ENCODE data around the gene CAMK2D.
A peak's percentile ranks its signal among the peaks of the same experiment; 100 is the strongest.
"Not testable (repeated sequence)": the region's sequence is repeated elsewhere in the genome, so short reads cannot be mapped to it uniquely, and the experiment has no call there.

CAMK2D gene

DNA sequence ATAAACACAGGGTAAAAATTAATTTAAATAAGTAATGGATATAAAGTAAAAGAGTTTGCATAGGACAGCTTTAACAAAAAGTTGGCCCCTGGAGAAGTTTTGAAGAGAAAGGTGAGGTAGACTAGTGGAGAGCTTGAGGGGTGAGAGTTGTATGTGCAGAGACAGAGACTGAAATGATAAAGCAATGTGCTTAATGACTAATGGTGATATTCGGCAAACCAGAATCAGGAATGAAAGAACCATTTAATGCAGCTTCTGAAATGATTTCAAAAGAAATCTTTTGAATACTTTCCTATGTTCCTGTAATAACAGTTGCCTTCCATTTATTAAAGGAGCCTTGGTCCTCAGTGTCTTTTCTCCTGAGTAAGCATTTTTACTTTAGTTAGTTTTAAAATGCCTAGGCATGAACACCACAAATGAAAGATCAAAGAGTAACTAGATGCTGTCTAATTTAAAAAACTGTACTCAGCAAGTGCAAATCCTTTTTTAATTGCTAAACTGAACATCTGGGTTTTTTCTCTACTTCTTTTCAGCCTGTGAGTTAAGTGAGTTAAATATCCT lies 28.5 kb downstream of the CAMK2D start:
- no peaks in the 10 kb centered on the region for H3K27me3 Mint-ChIP-seq
- peak overlapping the region; percentile 35 for H3K27ac Mint-ChIP-seq
- peaks cover 82% of the 10 kb centered on the region for H3K4me1 Mint-ChIP-seq
- DNase-seq (no peak), ATAC-seq (peak; percentile 37)
- peaks cover 67% of the 10 kb centered on the region for H3K36me3 Mint-ChIP-seq (ENCODE audit: low read depth)
- no peaks in the 10 kb centered on the region for H3K9me3 Mint-ChIP-seq
- no peak overlapping the region for H3K4me3 Mint-ChIP-seq

DNA sequence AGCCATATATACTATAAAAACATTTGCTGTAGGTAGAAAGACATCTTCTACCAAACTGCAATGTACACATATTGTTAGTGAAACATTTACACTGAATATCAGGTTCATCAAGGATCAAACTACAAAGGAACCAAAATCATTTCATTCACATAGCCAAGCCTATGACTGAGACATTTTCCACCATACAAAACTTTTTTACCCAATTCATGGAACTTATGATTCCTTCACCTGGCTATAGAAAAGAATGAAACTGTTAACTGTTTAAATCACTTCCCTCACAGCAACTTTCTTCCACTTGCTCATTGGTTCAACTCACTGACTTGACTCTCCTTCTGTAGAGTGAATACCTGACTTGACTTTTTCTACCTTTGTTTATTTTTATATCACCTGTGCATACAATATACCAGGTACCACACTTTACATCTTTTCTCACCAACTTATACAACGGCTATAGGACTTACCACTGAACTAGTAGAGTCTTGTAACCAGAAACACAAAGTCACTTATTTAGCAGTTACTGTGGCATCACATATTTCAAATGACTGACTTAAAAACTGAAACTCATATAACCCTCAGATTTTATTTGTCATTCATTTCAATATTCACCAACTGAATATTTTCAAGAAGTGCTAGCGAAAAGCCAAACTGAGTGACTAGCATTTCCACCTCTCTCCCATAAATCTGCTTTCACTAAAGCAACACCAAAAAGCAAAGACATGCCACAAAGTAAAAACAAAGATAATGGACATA lies 30.9 kb downstream of the CAMK2D start:
- DNase-seq: no peak
- Mint-ChIP-seq H3K27me3 (no peaks in the 10 kb centered on the region), H3K36me3 (ENCODE audit: low read depth) (peaks cover 52% of the 10 kb centered on the region), H3K27ac (peak overlapping the region; percentile 86), H3K4me3 (peak overlapping the region; percentile 27), H3K4me1 (peaks cover 91% of the 10 kb centered on the region), H3K9me3 (no peaks in the 10 kb centered on the region)
- peak; percentile 65 for ATAC-seq

DNA sequence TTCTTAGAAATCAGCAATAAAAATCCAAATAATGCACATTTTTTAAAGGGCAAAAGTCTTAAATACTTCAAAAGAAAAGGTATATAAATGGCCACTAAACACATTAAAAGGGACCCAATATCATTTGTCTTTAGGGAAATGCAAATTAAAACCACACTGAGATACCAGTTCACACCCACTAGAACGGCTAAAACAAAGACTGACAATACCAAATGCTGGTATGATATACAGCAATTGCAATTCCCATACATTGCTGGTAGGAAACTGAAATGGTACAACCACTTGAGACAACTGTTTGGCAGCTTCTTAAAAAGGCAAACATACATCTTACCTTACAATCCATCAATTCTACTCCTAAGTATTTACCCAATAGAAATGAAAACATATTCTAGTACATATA lies 33.7 kb downstream of the CAMK2D start:
- Mint-ChIP-seq H3K9me3 (no peaks in the 10 kb centered on the region), H3K36me3 (ENCODE audit: low read depth) (peaks cover 30% of the 10 kb centered on the region), H3K27me3 (no peaks in the 10 kb centered on the region), H3K27ac (peak overlapping the region; percentile 50), H3K4me3 (no peak overlapping the region), H3K4me1 (peaks cover 68% of the 10 kb centered on the region)
- no peak for ATAC-seq
- no peak for DNase-seq

DNA sequence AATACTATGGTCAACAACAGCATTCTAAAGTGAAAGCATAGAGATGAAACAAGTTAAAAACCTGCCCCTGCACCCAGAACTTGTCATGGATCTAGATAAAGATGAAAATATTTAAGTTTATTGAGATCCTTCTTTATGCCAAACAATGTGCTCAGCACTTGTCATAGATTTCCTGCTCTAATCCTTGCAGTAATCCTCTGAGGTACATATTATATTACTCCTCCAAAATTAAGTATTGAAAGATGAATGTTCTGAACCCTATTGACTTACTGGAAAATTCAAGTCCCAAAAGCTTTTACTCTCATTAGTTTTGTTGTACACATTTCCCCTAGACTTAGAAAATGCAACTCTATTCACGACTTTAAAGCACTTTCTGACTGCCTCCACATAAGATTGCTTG lies 35.6 kb downstream of the CAMK2D start:
- DNase-seq: no peak
- no peak overlapping the region for H3K4me3 Mint-ChIP-seq
- H3K9me3 Mint-ChIP-seq: no peaks in the 10 kb centered on the region
- peaks cover 69% of the 10 kb centered on the region for H3K4me1 Mint-ChIP-seq
- peaks cover 31% of the 10 kb centered on the region for H3K36me3 Mint-ChIP-seq (ENCODE audit: low read depth)
- no peak for ATAC-seq
- H3K27ac Mint-ChIP-seq: no peak overlapping the region
- H3K27me3 Mint-ChIP-seq: no peaks in the 10 kb centered on the region

DNA sequence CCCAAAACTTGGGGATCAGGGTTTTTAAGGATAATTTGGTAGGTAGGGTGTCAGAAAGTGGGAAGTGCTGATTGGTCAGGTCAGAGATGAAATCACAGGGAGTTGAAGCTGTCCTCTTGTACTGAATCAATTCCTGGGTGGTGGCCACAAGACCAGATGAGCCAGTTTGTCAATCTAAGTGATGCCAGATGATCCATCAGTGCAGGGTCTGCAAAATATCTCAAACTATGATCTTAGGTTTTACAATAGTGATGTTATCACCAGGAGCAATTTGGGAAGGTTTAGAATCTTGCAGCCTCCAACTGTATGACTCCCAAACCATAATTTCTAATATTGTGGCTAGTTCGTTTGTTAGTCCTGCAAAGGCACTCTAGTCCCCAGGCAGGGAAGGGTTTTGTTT lies 43.3 kb downstream of the CAMK2D start:
- ATAC-seq: no peak
- no peak for DNase-seq
- Mint-ChIP-seq H3K27me3 (no peaks in the 10 kb centered on the region), H3K27ac (no peak overlapping the region), H3K4me1 (peaks cover 28% of the 10 kb centered on the region), H3K36me3 (ENCODE audit: low read depth) (peaks cover 35% of the 10 kb centered on the region), H3K9me3 (no peaks in the 10 kb centered on the region), H3K4me3 (no peak overlapping the region)

DNA sequence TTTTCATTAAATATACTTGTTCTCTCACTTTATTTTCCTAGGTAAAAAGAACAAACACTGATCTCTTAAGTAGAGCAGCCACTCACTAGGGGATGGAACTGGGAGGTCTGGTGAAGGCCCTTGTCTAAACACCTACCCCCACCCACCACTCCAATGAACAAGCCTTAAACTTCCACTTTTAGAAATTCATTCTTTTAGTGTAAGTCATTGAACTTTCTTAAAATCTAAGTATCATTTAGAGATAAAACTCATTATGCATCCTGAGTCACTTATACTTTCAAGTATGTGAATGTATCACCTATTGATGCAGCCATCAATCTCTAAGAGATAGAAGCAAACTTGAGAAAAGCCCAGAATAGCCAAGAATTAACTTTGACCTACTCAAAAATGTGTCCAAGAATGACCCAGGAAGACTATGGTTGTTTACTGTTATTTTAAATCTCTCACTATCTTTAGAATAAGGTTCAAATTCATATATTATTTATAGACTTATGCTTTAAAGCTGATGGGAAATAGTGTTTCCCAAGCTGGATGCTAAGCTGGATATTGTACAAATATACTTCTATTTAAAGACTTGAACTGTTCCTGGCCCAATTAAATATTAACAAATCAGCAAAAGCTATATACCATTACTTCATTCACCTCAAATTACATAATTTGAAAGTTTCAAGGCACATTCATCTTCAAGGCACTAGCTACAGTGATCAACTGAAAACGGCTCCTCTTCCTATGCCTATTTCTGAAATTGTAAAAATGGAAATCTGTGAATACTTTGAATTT lies 49.5 kb downstream of the CAMK2D start:
- no peaks in the 10 kb centered on the region for H3K27me3 Mint-ChIP-seq
- peaks cover 33% of the 10 kb centered on the region for H3K4me1 Mint-ChIP-seq
- DNase-seq (no peak), ATAC-seq (no peak)
- H3K36me3 Mint-ChIP-seq (ENCODE audit: low read depth): peaks cover 32% of the 10 kb centered on the region
- H3K4me3 Mint-ChIP-seq: no peak overlapping the region
- no peak overlapping the region for H3K27ac Mint-ChIP-seq
- H3K9me3 Mint-ChIP-seq: no peaks in the 10 kb centered on the region

DNA sequence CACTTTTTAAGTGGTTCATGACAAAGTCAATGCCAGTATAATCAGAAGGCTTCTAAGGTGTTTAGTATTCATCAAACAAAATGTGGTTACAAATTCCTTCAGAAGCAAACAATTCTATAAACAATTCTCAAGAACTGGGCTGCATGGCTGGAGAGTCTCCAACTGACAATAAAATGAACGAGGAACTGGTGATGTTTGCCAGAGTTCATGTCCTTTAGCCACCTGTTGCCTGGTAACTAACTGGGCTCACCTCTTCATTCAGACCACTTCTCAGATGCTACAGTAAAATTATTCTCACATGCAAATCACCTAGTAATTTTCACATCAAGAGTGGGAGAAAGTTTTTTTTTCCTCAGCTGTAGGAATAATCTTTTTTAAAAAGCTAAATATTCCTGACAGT lies 53.3 kb downstream of the CAMK2D start:
- peaks cover 52% of the 10 kb centered on the region for H3K4me1 Mint-ChIP-seq
- no peak for ATAC-seq
- H3K4me3 Mint-ChIP-seq: no peak overlapping the region
- peaks cover 32% of the 10 kb centered on the region for H3K36me3 Mint-ChIP-seq (ENCODE audit: low read depth)
- no peaks in the 10 kb centered on the region for H3K27me3 Mint-ChIP-seq
- H3K9me3 Mint-ChIP-seq: no peaks in the 10 kb centered on the region
- DNase-seq: no peak
- H3K27ac Mint-ChIP-seq: no peak overlapping the region

DNA sequence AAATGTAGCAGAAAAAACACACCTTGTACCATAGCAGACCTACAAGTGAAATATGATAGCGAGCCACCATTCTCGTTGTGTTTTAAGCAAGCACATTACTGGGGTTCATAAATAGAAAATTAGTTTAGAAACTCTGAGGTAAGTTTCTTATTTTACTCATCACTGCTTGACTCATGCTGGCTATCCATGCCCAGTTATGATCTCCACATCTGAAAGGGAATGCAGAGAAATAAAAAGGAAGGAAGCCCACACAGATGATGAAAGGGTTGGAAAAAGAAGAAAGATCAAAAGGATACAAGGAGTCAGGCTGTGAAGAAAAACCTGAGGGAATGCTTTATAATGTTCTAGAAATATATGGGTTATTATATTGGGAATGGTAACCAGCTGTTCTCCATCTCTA lies 54.5 kb downstream of the CAMK2D start:
- Mint-ChIP-seq H3K27me3 (no peaks in the 10 kb centered on the region), H3K36me3 (ENCODE audit: low read depth) (peaks cover 37% of the 10 kb centered on the region), H3K4me3 (no peak overlapping the region), H3K27ac (peak overlapping the region; percentile 1), H3K9me3 (no peaks in the 10 kb centered on the region), H3K4me1 (peaks cover 51% of the 10 kb centered on the region)
- DNase-seq (no peak), ATAC-seq (no peak)

DNA sequence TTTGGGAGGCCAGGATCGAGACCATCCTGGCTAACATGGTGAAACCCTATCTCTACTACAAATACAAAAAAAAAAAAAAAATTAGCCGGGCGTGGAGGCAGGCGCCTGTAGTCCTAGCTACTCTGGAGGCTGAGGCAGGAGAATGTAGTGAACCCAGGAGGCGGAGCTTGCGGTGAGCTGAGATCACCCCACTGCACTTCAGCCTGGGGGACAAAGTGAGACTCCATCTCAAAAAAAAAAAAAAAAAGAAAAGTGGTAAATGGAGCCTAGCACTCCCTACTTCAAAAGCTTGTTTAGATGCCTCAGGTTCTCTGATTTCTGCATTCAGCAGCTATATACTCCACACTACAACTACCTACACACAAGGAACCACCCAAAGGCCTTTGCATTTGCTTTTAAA lies 56.4 kb downstream of the CAMK2D start:
- H3K36me3 Mint-ChIP-seq (ENCODE audit: low read depth): peaks cover 41% of the 10 kb centered on the region
- H3K27ac Mint-ChIP-seq, DNase-seq, H3K9me3 Mint-ChIP-seq, H3K27me3 Mint-ChIP-seq, ATAC-seq, H3K4me3 Mint-ChIP-seq: not testable (repeated sequence)
- H3K4me1 Mint-ChIP-seq: peaks cover 63% of the 10 kb centered on the region

DNA sequence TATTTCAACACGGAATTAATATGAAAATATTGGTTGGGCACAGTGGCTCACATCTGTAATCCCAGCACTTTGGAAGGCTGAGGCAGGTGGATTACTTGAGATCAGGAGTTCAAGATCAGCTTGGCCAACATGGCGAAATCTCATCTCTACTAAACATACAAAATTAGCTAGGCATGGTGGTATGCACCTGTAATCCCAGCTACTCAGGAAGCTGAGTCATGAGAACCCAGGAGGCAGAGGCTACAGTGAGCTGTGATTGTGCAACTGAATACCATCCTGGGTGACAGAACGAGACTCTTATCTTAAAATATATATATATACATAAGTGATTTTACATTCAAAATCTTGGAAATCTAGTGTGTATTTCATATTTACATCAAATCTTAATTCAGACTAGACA lies 58.9 kb downstream of the CAMK2D start:
- DNase-seq, H3K27ac Mint-ChIP-seq, ATAC-seq, H3K27me3 Mint-ChIP-seq, H3K4me3 Mint-ChIP-seq, H3K9me3 Mint-ChIP-seq: not testable (repeated sequence)
- H3K4me1 Mint-ChIP-seq: peaks cover 66% of the 10 kb centered on the region
- H3K36me3 Mint-ChIP-seq (ENCODE audit: low read depth): peaks cover 34% of the 10 kb centered on the region

DNA sequence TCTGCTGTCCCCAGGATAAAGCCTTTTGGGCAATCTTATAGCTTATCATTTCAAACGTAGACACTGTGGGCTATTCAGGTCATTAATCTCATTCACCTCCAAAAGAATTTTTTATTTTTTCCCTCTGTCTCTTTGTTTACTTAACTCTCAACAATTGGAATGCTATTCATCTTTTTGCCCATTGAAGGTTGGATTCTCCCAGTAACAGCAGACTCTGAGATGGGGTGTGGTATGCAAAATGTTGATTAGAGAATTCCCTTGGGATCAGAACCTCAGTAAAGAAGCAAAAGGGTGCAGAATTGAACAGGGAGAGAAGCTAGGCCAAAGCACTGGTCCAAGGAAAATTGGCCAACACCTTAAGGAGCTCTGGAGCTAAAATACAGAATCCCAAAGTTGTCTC lies 60.4 kb downstream of the CAMK2D start:
- ATAC-seq: no peak
- Mint-ChIP-seq H3K27ac (no peak overlapping the region), H3K27me3 (no peaks in the 10 kb centered on the region)

DNA sequence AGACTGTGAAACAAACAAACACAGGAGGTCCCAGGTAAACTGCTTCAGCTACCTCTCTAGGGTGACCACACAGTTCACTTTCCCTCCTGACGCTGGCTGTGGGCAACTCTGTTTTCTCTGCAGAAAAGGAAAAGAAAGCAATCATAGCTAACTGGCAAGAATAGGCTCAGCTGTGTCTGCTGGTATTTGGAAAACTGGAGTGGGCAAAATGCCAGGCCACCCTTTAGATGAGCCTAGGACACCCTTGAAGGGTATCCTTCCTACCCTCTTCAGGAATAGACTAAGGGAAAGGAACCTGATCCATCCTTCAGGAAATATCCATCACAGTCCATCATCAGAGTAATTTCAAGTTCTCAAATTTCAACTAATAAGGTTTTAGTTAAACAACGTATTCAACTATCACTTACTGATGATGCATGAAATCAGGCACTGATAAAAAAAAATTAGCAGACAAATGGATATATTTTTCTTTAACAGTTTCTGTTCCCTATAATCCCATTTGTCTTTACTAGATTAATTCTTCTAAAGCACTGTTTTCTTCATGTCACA lies 60.9 kb downstream of the CAMK2D start:
- no peaks in the 10 kb centered on the region for H3K27me3 Mint-ChIP-seq

More for the DNA sequence above, 60.4 kb downstream of the CAMK2D start:
- H3K4me1 Mint-ChIP-seq: peaks cover 52% of the 10 kb centered on the region
- H3K4me3 Mint-ChIP-seq: no peak overlapping the region
- peaks cover 29% of the 10 kb centered on the region for H3K36me3 Mint-ChIP-seq (ENCODE audit: low read depth)
- no peak for DNase-seq
- no peaks in the 10 kb centered on the region for H3K9me3 Mint-ChIP-seq

DNA sequence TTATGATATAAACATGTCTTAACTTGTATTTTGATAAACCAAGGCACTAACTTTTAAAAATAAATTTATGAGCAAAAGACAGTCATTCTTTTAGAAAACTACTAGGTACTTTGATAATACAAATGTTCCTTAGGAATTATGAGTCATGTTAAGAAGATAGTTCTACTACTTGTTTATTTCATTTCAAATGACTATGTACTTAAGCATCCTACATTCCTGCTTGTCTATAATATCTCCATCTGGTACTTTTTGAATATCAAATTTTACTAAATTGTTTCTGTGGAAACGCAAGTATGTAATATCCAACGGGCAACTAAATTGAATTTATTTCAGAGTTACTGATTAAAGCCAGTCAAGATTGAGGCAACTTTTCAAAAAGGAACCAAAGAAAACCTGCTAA lies 61.8 kb downstream of the CAMK2D start:
- DNase-seq (no peak), ATAC-seq (no peak)
- peaks cover 44% of the 10 kb centered on the region for H3K4me1 Mint-ChIP-seq
- peaks cover 27% of the 10 kb centered on the region for H3K36me3 Mint-ChIP-seq (ENCODE audit: low read depth)
- H3K9me3 Mint-ChIP-seq: no peaks in the 10 kb centered on the region
- no peaks in the 10 kb centered on the region for H3K27me3 Mint-ChIP-seq
- H3K27ac Mint-ChIP-seq: peak overlapping the region; percentile 67
- H3K4me3 Mint-ChIP-seq: no peak overlapping the region

More for the DNA sequence above, 60.9 kb downstream of the CAMK2D start:
- ATAC-seq (no peak), DNase-seq (no peak)
- Mint-ChIP-seq H3K4me3 (no peak overlapping the region), H3K36me3 (ENCODE audit: low read depth) (peaks cover 28% of the 10 kb centered on the region), H3K9me3 (no peaks in the 10 kb centered on the region), H3K4me1 (peaks cover 49% of the 10 kb centered on the region), H3K27ac (peak overlapping the region; percentile 44)

DNA sequence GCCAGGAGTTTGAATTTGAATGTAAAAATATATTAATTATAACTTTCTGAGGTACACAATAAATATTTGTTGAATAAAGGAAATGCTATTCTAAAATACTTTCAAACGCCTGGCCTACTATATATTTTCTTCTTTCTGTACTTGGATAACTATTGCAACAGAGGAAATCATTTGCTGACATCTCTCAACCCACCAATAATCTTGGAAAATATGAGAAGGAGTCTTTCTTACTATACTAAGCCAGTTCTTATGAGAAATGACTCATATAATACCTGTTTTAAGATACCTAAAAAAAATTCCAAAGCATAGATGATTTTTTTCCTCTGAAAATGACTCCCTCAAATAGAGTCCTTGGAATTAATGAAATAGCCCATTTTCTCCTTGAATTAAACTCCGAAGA lies 64.1 kb downstream of the CAMK2D start:
- no peak overlapping the region for H3K4me3 Mint-ChIP-seq

More for the DNA sequence above, 64.1 kb downstream of the CAMK2D start:
- ATAC-seq (peak; percentile 68), DNase-seq (no peak)
- Mint-ChIP-seq H3K4me1 (peaks cover 39% of the 10 kb centered on the region), H3K27me3 (no peaks in the 10 kb centered on the region), H3K36me3 (ENCODE audit: low read depth) (peaks cover 17% of the 10 kb centered on the region), H3K27ac (no peak overlapping the region), H3K9me3 (no peaks in the 10 kb centered on the region)
